AG04449 (cell line): Measurements from ENCODE around the gene PREX1.

Experiments used
- CTCF ChIA-PET: fragments of 350-600 bp; formaldehyde crosslinking; extraction: SDS; loops from one replicate; lab custom pipeline; 2021; ENCODE audit warnings: antibody characterized with exemption; lab: Yijun Ruan, JAX
- POLR2A ChIA-PET: fragments of 400-600, 350-600 bp; formaldehyde crosslinking; extraction: SDS; loops from one replicate; lab custom pipeline; 2020; ENCODE audit warnings: antibody characterized with exemption, inconsistent platforms; lab: Yijun Ruan, JAX
- DNase-seq: peaks from one replicate; pipeline ENCODE4 v3.0.0-alpha.2; 2010; ENCODE audit warnings: low read depth, low spot score
- H3K4me3 ChIP-seq: 2 replicates; pipeline ENCODE4 v1.5.1; 2011; ENCODE audit warnings: low read depth, mild to moderate bottlenecking, control low read depth, low read length
- CTCF ChIP-seq: IDR thresholded peaks from one replicate; pipeline ENCODE4 v1.5.1; 2011; ENCODE audit warnings: mild to moderate bottlenecking, moderate library complexity, low read length, control low read depth, inconsistent platforms; ENCODE audit not compliant: insufficient read depth; ENCODE audit errors: missing control alignments

The PREX1 gene

GRCh38 chr20:48618052-48618451, 209.7 kb downstream of the PREX1 start:
- no peak overlapping the region for H3K4me3 ChIP-seq
- no peak for DNase-seq
- CTCF ChIA-PET: interaction anchor here (1.3 to 14.5 kb wide), 4 partner anchors 17 to 953 kb away, joined by 4 to 422 read pairs (median 122); no protein-coding TSS in a partner anchor
- TF ChIP-seq CTCF: no peak
- POLR2A ChIA-PET: no interaction called here

- CTCF ChIA-PET: interaction anchor here (1.2 to 14.5 kb wide), 4 partner anchors 8 to 953 kb away, joined by 3 to 422 read pairs (median 6); no protein-coding TSS in a partner anchor
- DNase-seq: no peak
- TF ChIP-seq CTCF: no peak
- POLR2A ChIA-PET: no interaction called here
- H3K4me3 ChIP-seq: no peak overlapping the region
Measured at GRCh38 chr20:48617481-48617880, 210.3 kb downstream of the PREX1 start.

DNA sequence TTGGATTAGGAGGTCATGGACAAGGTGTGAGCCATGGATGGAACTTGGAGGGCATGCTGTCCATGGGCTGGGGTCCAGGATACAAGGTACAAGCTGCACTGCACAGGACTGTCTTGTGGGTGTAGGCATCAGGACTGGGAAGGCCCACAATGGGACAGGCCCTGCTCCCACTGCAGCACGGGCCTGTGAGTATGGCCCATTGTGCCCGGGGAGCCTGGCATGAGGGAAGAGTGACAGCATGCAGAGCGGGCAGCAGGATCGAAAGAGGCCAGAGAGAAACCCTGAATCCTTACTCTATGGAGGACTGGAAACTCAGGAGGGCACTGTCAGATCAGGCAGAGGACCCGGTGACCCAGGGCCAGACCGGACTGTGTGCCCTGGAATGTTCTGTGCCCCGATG, 211.3 kb downstream of the PREX1 start:
- DNase-seq: no peak
- CTCF ChIA-PET: interaction anchor here (1.1 to 14.5 kb wide), 5 partner anchors 9 to 952 kb away, joined by 3 to 422 read pairs (median 4); no protein-coding TSS in a partner anchor
- H3K4me3 ChIP-seq: no peak overlapping the region
- POLR2A ChIA-PET: no interaction called here
- TF ChIP-seq CTCF: no peak

GRCh38 chr20:48615871-48616270, 211.9 kb downstream of the PREX1 start:
- H3K4me3 ChIP-seq: no peak overlapping the region
- TF ChIP-seq CTCF: no peak
- CTCF ChIA-PET: interaction anchor here (1.1 kb wide), 2 partner anchors 830 to 937 kb away, joined by 4 read pairs; no protein-coding TSS in a partner anchor
- no peak for DNase-seq
- POLR2A ChIA-PET: no interaction called here

DNA sequence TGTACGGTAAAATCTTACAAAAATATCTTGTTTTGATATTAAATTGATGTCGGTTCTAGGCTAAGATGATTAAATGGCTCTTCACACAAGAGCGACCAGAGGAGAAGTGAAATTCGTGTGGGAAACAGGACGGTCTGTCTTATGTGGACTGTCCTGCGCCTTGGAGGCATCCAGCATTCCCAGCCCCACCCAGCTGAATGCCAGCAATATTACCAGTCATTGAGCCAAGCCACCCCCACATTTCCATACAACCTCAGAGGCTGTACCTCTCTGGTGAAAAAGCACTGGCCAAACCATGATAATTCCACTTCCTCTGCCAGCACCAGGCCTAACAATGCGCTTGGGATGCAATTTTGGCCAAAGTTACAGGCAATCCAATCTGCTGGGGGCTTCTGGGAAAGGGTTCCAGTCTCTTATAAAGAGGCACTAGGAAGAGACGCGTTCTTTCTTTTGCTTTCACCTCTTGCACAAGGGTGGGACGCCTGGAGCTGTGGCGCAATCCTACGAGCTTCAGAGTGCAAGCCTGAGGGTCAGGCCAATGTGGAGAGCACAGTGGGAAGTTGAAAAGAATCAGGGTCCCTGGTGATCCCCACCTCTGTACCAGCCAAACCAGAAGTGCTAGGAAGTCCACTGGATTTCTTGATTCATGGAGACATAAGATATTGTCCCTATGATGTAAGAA, 213.1 kb downstream of the PREX1 start:
- no peak for TF ChIP-seq CTCF
- DNase-seq: no peak
- H3K4me3 ChIP-seq: no peak overlapping the region
- POLR2A ChIA-PET: no interaction called here
- CTCF ChIA-PET: no interaction called here

DNA sequence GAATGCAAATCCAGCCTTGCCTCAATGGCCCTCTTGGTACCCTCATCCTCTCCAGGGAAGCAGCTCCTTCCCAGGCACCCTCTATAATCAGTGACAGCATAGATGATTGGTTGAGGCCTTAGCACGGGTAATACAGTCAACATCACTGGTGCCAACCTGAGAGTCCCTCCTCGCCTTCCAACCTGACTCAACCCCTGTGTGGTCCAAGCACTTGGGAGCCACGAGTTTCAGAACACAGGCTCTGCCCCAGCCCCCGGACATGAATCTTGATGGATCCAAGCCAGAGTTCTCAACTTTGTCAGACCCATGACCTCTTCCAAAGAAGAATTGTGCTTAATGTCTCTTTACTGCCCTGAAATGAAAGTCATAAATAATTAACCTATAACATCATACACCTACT, 213.9 kb downstream of the PREX1 start:
- TF ChIP-seq CTCF: no peak
- no peak overlapping the region for H3K4me3 ChIP-seq
- ChIA-PET CTCF (no interaction called here), POLR2A (no interaction called here)
- DNase-seq: no peak
